Small intestine (tissue), 16 donors: ENCODE measurements around the gene HARS1. TPM values are rescaled to one million over a fixed set of nuclear protein-coding genes. Genes with fewer than 3 reads are reported as not detected.
"Not testable (repeated sequence)": the region's sequence is repeated elsewhere in the genome, so short reads cannot be mapped to it uniquely, and the experiment has no call there.

Experiments used
- DNase-seq, 2 donors: peaks; one replicate each; pipeline versions ENCODE4 v3.0.0 to v3.0.0-alpha.2; 2013
- FAIRE-seq: peaks from 2 replicates; lab custom pipeline; 2012; peaks lifted over from hg19 to GRCh38; lab: Jason Lieb, UNC
- H3K27ac ChIP-seq, 3 donors: one replicate each; pipeline ENCODE4 v1.5.1; 2013; ENCODE audit warnings: low read length in 2 of 3, mild to moderate bottlenecking in 2 of 3, control low read depth in 1 of 3, inconsistent platforms in 1 of 3, low read depth in 1 of 3, moderate library complexity in 1 of 3
- H3K27me3 ChIP-seq, 3 donors: one replicate each; pipeline ENCODE4 v1.6.1; 2013; ENCODE audit warnings: low read length in 3 of 3, inconsistent platforms in 1 of 3; ENCODE audit not compliant: control insufficient read depth in 3 of 3, insufficient read depth in 3 of 3
- H3K36me3 ChIP-seq, 3 donors: one replicate each; pipeline ENCODE4 v1.6.1; 2013; ENCODE audit warnings: low read length in 3 of 3, inconsistent platforms in 1 of 3, low read depth in 1 of 3, mild to moderate bottlenecking in 1 of 3, moderate library complexity in 1 of 3; ENCODE audit not compliant: control insufficient read depth in 3 of 3, insufficient read depth in 2 of 3
- H3K4me1 ChIP-seq, 3 donors: one replicate each; pipeline ENCODE4 v1.6.1; 2013; ENCODE audit warnings: low read length in 2 of 3, inconsistent platforms in 1 of 3, low read depth in 1 of 3, mild to moderate bottlenecking in 1 of 3, moderate library complexity in 1 of 3; ENCODE audit not compliant: control insufficient read depth in 3 of 3, insufficient read depth in 2 of 3
- H3K4me3 ChIP-seq, 3 donors: one replicate each; pipeline ENCODE4 v1.5.1; 2013; ENCODE audit warnings: low read length in 3 of 3, control low read depth in 1 of 3, inconsistent platforms in 1 of 3, low read depth in 1 of 3, mild to moderate bottlenecking in 1 of 3, moderate library complexity in 1 of 3
- H3K9me3 ChIP-seq, 2 donors: one replicate each; pipeline ENCODE4 v1.6.1; 2013; ENCODE audit warnings: low read depth in 1 of 2, low read length in 1 of 2; ENCODE audit not compliant: control insufficient read depth in 2 of 2, insufficient read depth in 1 of 2
- WGBS, 3 donors: extraction: QIAGEN DNeasy Blood & Tissue Kit; methylation state at CpG; one replicate each; pipeline ENCODE4 v1.1.7; 2013; 5-methylcytosine and 5-hydroxymethylcytosine counted together
- long read RNA-seq, 10 donors: transcript quantifications; one replicate each; lab custom pipeline, GENCODE V29; 2026
- polyA plus RNA-seq, 4 donors: library from polyadenylated mRNA; stranded (reverse) in 3 of 4; unstranded in 1 of 4; fragments of 200-250 nt in 3 of 4; fragments of 120-200 nt in 1 of 4; gene quantifications; one replicate each; pipeline versions ENCODE4 v1.2.1 to v1.2.3, GENCODE V29; 2013
- donor health status: healthy with polysubstance abuse.
- donor health status: control.
- donor health status: control.
- donor health status: Bipolar disorder and iron deficiency.
- donor health status: healthy.

The HARS1 gene, protein sequence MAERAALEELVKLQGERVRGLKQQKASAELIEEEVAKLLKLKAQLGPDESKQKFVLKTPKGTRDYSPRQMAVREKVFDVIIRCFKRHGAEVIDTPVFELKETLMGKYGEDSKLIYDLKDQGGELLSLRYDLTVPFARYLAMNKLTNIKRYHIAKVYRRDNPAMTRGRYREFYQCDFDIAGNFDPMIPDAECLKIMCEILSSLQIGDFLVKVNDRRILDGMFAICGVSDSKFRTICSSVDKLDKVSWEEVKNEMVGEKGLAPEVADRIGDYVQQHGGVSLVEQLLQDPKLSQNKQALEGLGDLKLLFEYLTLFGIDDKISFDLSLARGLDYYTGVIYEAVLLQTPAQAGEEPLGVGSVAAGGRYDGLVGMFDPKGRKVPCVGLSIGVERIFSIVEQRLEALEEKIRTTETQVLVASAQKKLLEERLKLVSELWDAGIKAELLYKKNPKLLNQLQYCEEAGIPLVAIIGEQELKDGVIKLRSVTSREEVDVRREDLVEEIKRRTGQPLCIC
- 10 to 100 TPM; 35.3 to 47.0 (median 40.7) TPM for polyA plus RNA-seq
- long read RNA-seq, donor 1, transcript HARS-215 (13 exons, 1,945 nt), result major isoform, 25 of 71 reads
- long read RNA-seq, donor 1, partial matches to known transcripts, result 43 of 71 reads
- long read RNA-seq, donor 1, other reads (novel, unspliced or antisense), result 0 of 71 reads
- long read RNA-seq, donor 2, partial matches to known transcripts, result 6 of 10 reads
- long read RNA-seq, donor 2, other reads (novel, unspliced or antisense), result 0 of 10 reads
- long read RNA-seq, donor 3, transcript HARS-215 (13 exons, 1,945 nt), result major isoform, 5 of 139 reads
- long read RNA-seq, donor 3, partial matches to known transcripts, result 110 of 139 reads
- long read RNA-seq, donor 3, other reads (novel, unspliced or antisense), result 21 of 139 reads
- long read RNA-seq, donor 4, partial matches to known transcripts, result 0 of 1 reads
- long read RNA-seq, donor 4, other reads (novel, unspliced or antisense), result 0 of 1 reads
- long read RNA-seq, donor 5, partial matches to known transcripts, result 5 of 6 reads
- long read RNA-seq, donor 5, other reads (novel, unspliced or antisense), result 0 of 6 reads
- long read RNA-seq, donor 6, transcript HARS-215 (13 exons, 1,945 nt), result major isoform, 11 of 112 reads
- long read RNA-seq, donor 6, partial matches to known transcripts, result 67 of 112 reads
- long read RNA-seq, donor 6, other reads (novel, unspliced or antisense), result 34 of 112 reads
- long read RNA-seq, donor 7, transcript HARS-211 (3 exons, 619 nt), result minor isoform, 5 of 368 reads
- long read RNA-seq, donor 7, transcript HARS-215 (13 exons, 1,945 nt), result major isoform, 9 of 368 reads
- long read RNA-seq, donor 7, partial matches to known transcripts, result 300 of 368 reads
- long read RNA-seq, donor 7, other reads (novel, unspliced or antisense), result 53 of 368 reads
- long read RNA-seq, donor 8, partial matches to known transcripts, result 0 of 2 reads
- long read RNA-seq, donor 8, other reads (novel, unspliced or antisense), result 0 of 2 reads
- long read RNA-seq, donor 9, partial matches to known transcripts, result 0 of 5 reads
- long read RNA-seq, donor 9, other reads (novel, unspliced or antisense), result 0 of 5 reads
- long read RNA-seq, donor 10, transcript HARS-215 (13 exons, 1,945 nt), result major isoform, 9 of 34 reads
- long read RNA-seq, donor 10, partial matches to known transcripts, result 21 of 34 reads
- long read RNA-seq, donor 10, other reads (novel, unspliced or antisense), result 0 of 34 reads

DNA sequence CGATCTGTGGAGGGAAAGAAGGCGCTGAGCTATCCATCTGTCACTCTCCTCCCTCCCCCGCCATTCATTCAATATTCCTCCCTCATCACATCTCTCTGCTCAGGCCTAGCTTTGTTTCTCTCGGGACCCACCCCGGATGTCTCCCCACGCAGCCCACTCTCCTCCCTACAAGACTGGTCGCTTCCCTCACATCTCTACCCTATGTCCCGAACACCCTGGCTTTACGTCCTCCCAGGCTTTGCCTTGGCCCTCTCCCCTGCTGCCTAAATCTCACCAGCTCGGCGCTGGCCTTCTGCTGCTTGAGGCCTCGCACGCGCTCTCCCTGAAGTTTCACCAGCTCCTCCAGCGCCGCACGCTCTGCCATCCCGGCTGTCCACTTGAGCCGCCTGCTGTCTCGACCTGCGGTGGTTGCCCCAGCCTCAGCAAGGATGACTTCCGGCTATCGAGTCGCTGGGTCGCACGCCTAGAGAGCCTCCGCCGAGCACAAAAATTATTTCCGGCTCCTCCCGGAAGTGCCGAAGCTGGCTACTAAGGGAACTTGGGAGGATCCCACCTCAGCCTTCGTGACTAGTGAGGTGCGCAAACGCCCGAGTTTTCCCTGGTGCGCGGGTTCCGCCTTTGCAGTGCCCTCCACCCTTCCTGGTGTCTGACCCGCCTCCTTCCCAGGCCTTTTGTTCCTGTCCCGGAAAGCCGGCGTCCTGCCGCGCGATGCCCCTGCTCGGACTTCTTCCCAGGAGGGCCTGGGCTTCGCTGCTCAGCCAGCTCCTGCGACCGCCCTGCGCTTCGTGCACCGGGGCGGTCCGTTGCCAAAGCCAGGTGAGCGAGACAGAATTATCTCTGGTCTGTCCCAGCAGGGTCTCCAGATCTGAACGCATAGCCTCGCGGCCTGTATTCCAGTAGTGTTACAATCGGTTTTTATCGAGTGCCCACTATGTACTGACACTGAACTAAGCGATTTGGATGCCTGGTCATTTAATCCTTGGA, at the start of gene HARS1, which contains the start of gene HARS2:
Gene HARS1 (minus strand): TSS at position 430 of the 984 bp plus-strand sequence. CDS start 66 bp downstream, at position 364.
Gene HARS2 (plus strand): TSS at position 515 of the 984 bp plus-strand sequence. CDS start 194 bp downstream, at position 709.
- DNase-seq (peak; percentile 95 to 96), FAIRE-seq (no peak)
- peaks cover 9 to 26% (median 15%) of the 10 kb centered on the region in 3 donors for H3K36me3 ChIP-seq
- 0 to 1% (median 0%) methylated on average over 60 to 61 of the region's 61 CpGs for WGBS, 3 donors
- no peaks in the 10 kb centered on the region for H3K9me3 ChIP-seq
- peak within 1 kb of the TSS; percentile 59 to 75 (median 66) for H3K4me3 ChIP-seq
- H3K27ac ChIP-seq, result peak within 1 kb of the TSS; percentile 83 to 85 (median 84)
- H3K27me3 ChIP-seq, result no peaks in the 10 kb centered on the region
- H3K4me1 ChIP-seq, result peaks cover 2 to 10% (median 3%) of the 10 kb centered on the region in 3 donors

DNA sequence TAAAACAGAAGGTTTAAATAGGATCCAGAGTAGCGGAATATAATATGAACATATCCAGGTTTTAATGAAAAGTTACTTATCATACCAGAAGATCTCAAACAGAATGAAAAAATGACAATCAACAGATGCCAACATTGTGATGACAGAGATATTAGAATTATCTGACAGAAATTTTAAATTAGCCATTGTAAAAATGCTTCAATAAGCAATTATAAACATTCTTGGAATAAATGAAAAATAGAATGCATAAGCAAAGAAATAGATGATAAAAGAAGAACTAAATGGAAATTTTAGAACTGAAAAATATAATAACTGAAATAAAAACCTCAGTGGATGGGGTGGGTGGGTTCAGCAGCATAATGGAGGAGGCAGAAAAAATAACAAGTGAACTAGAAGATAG, 46.3 kb upstream of the HARS1 start:
- Histone ChIP-seq H3K27me3 (no peaks in the 10 kb centered on the region), H3K9me3 (peaks cover 0 to 6% of the 10 kb centered on the region in 2 donors), H3K27ac (no peak overlapping the region), H3K36me3 (no peaks in the 10 kb centered on the region), H3K4me1 (no peaks in the 10 kb centered on the region), H3K4me3 (no peak overlapping the region)
- DNase-seq, result no peak
- 61 to 79% (median 73%) methylated on average over 1 of the region's 1 CpG for WGBS, 3 donors
- no peak for FAIRE-seq

DNA sequence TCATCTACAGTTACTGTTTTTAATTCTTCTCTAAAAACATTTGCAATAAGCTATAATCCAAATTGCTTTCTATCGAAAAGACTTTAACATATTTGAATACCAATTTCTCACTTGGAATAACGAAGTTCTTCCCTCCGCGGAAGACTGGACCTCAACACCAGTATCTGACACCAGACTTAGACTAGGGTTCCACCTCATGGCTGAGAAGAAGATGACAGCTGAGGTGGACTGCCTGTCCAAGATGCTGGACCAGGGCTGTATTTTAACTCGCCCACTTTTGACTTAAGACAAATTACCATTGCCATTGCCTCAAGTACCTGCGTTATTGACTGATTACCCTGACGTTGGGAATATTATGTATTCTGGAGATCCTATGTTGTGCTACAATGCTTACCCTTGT, 43.2 kb upstream of the HARS1 start:
- Histone ChIP-seq H3K4me3 (no peak overlapping the region), H3K27me3 (peaks cover 0 to 3% (median 0%) of the 10 kb centered on the region in 3 donors), H3K27ac (no peak overlapping the region), H3K4me1 (no peaks in the 10 kb centered on the region), H3K9me3 (peaks cover 0 to 6% of the 10 kb centered on the region in 2 donors), H3K36me3 (no peaks in the 10 kb centered on the region)
- FAIRE-seq (no peak), DNase-seq (peak in 1 of 2 donors; percentile 9)
- WGBS, 3 donors, result 57 to 74% (median 69%) methylated on average over 7 of the region's 7 CpGs

DNA sequence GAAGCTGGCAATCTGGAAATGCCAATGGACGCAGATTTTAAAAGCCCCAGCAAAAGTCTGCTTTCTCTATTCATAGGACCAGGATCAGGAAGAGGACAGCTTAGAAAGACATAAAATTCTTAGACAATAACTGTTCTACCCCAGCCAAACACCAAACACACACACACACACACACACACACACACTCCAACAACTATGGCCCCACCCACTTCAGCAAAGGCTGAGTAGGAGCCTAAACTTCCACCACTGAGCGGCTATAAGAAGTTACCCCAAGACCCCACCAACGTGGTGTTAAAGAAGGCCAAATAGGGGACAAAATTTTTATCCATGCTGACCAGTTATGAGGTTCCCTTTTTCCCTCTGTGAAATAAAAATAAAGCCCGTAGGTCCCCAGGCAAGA, 41.9 kb upstream of the HARS1 start:
- 63 to 69% (median 68%) methylated on average over 4 of the region's 4 CpGs for WGBS, 3 donors
- Histone ChIP-seq H3K27ac (no peak overlapping the region), H3K4me1 (no peaks in the 10 kb centered on the region), H3K36me3 (no peaks in the 10 kb centered on the region), H3K9me3 (peaks cover 0 to 2% of the 10 kb centered on the region in 2 donors), H3K4me3 (no peak overlapping the region), H3K27me3 (peaks cover 0 to 3% (median 0%) of the 10 kb centered on the region in 3 donors)
- no peak for FAIRE-seq
- no peak for DNase-seq

DNA sequence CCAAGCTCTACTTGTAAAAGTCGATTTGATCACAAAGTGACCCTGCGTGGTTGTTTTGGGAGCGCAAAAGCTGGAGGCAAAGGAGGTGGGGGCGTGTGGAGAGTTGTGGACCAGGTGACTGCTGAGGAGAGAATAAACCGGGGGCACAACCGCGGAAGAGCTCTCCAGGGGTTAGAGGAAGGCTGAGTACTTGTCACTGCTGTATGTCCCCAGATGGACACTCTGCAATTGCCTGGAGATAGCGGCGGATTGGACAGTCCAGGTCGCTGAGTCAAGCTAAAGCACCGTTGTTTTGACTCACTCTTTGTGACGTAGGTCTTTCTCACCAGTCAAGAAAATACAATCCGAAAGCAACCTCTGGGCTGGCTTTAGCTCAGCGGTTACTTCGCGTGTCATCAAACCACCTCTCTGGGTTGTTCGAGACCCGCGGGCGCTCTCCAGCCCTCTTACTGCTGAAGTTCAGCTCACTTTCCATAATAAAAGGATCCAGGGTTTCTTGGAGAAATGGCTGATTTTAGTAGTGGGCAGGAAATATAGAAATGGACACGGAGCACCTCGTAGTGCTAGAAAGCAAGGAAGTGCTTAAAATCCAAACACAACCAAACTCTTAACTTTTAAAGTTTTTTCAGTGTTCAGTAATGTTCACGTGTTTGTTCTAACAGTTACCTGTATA, 34.8 kb upstream of the HARS1 start:
- FAIRE-seq, result no peak
- Histone ChIP-seq H3K36me3 (no peaks in the 10 kb centered on the region), H3K4me1 (no peaks in the 10 kb centered on the region), H3K27me3 (peaks cover 0 to 6% (median 0%) of the 10 kb centered on the region in 3 donors), H3K4me3 (no peak overlapping the region), H3K9me3 (no peaks in the 10 kb centered on the region), H3K27ac (no peak overlapping the region)
- 10 to 13% (median 12%) methylated on average over 23 of the region's 23 CpGs for WGBS, 3 donors
- DNase-seq, result peak; percentile 68 to 79

DNA sequence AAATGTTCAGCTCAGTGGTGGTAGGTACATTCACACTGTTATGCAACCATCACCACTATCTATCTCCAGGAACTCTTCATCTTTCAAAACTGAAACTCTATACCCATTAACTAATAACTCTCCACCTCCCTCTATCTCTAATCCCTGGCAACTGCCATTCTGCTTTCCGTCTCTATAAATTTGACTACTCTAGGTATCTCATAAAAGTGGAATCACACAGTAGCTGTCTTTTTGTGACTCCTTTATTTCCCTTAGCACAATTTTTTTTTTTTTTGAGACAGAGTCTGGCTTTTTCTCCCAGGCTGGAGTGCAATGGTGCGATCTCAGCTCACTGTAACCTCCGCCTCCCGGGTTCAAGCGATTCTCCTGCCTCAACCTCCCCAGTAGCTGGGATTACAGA, 30.2 kb upstream of the HARS1 start:
- WGBS, 3 donors, result 78 to 83% (median 79%) methylated on average over 5 of the region's 5 CpGs
- not testable (repeated sequence) for FAIRE-seq

More for the DNA sequence above, 30.2 kb upstream of the HARS1 start:
- not testable (repeated sequence) for H3K4me1 ChIP-seq, H3K27ac ChIP-seq, H3K4me3 ChIP-seq, H3K9me3 ChIP-seq, DNase-seq, H3K27me3 ChIP-seq, H3K36me3 ChIP-seq
